HepG2 (cell line): ENCODE results near the gene NOTCH3. TPM values are rescaled to one million over a fixed set of nuclear protein-coding genes. Genes with fewer than 3 reads are reported as not detected.

Source experiments
- ATAC-seq: fragments of 200-7000 bp; cut with Tn5 transposase; 3 replicates; pipeline ENCODE4 v1.9.1; 2020; ENCODE audit warnings: mild to moderate bottlenecking, moderate library complexity
- BruUV-seq: library from RNA; stranded (reverse); fragments of 400-500 nt; replicated peaks from 2 replicates; lab custom pipeline; 2021; lab: Mats Ljungman, UMichigan
- CTCF ChIA-PET: fragments of 300-600 bp; formaldehyde crosslinking; extraction: SDS; loops from one replicate; lab custom pipeline; 2021; ENCODE audit warnings: low total read pairs, inconsistent platforms, low intra/inter-chr PET ratio; lab: Yijun Ruan, JAX
- POLR2A ChIA-PET: fragments of 350-600 bp; sonication (Branson Sonifier 250); formaldehyde crosslinking; loops from one replicate; lab custom pipeline; 2020; ENCODE audit warnings: antibody characterized with exemption, inconsistent platforms; lab: Yijun Ruan, JAX
- DNase-seq: peaks from one replicate; pipeline ENCODE4 v3.0.0-alpha.2; 2015; ENCODE audit warnings: low spot score
- FAIRE-seq: peaks from 3 replicates; lab custom pipeline; 2011; peaks lifted over from hg19 to GRCh38; lab: Jason Lieb, UNC
- H2AFZ ChIP-seq: one replicate; pipeline ENCODE4 v1.6.1; 2011; ENCODE audit warnings: low read length, inconsistent platforms
- H3K27ac ChIP-seq: fragments of 300-600 bp; 3 replicates; pipeline ENCODE4 v1.8.0; 2011; ENCODE audit warnings: mixed run types, mild to moderate bottlenecking, mixed read lengths, low read length, inconsistent platforms; ENCODE audit not compliant: insufficient read depth; ENCODE audit errors: extremely low read length
- H3K27me3 ChIP-seq, 2 experiments: fragments of 200-600 bp in 1 of 2; 2 replicates in 1 of 2; 3 replicates in 1 of 2; pipeline versions ENCODE4 v1.6.0 to v1.8.0; 2011; ENCODE audit warnings: low read length in 2 of 2, mild to moderate bottlenecking in 2 of 2, moderate library complexity in 2 of 2, inconsistent platforms in 1 of 2; ENCODE audit not compliant: insufficient read depth in 2 of 2, control insufficient read depth in 1 of 2
- H3K36me3 ChIP-seq, 2 experiments: fragments of 200-600 bp in 1 of 2; replicated peaks in 1 of 2; 2 replicates in 1 of 2; 3 replicates in 1 of 2; pipeline versions ENCODE4 v1.5.1 to v1.8.0; 2011; ENCODE audit warnings: low read length in 2 of 2, inconsistent platforms in 1 of 2; ENCODE audit not compliant: insufficient read depth in 2 of 2, control insufficient read depth in 1 of 2
- H3K4me1 ChIP-seq: 2 replicates; pipeline ENCODE4 v1.5.1; 2012; ENCODE audit warnings: low read length, inconsistent platforms; ENCODE audit not compliant: insufficient read depth
- H3K4me2 ChIP-seq: 2 replicates; pipeline ENCODE4 v1.6.0; 2011; ENCODE audit warnings: low read depth, low read length, inconsistent platforms
- H3K4me3 ChIP-seq, 3 experiments: fragments of 200-600 bp in 1 of 3; sonication (generic), shearing (Covaris generic) in 1 of 3; replicated peaks in 1 of 3; 2 replicates each; pipeline ENCODE4 v1.5.1; 2011 to 2016; ENCODE audit warnings: low read length in 3 of 3, inconsistent platforms in 2 of 3, low read depth in 2 of 3, mild to moderate bottlenecking in 2 of 3, control low read depth in 1 of 3, mixed read lengths in 1 of 3; ENCODE audit not compliant: insufficient read depth in 1 of 3
- H3K79me2 ChIP-seq: one replicate; pipeline ENCODE4 v1.6.1; 2011; ENCODE audit warnings: low read length, inconsistent platforms; ENCODE audit not compliant: insufficient read depth
- H3K9ac ChIP-seq: 2 replicates; pipeline ENCODE4 v1.6.0; 2011; ENCODE audit warnings: mild to moderate bottlenecking, low read depth, low read length, inconsistent platforms; ENCODE audit not compliant: insufficient read depth
- H3K9me3 ChIP-seq: 2 replicates; pipeline ENCODE4 v1.5.1; 2012; ENCODE audit warnings: mild to moderate bottlenecking, low read length
- H4K20me1 ChIP-seq: 2 replicates; pipeline ENCODE4 v1.6.0; 2011; ENCODE audit warnings: inconsistent platforms, mild to moderate bottlenecking, low read length, moderate library complexity; ENCODE audit not compliant: insufficient read depth
- AGO2 ChIP-seq: fragments of 200-400 bp; formaldehyde crosslinking; optimal IDR thresholded peaks from 2 replicates; pipeline ENCODE3; 2017; ENCODE audit warnings: mild to moderate bottlenecking, low read depth, low read length, moderate library complexity
- FOXK1 ChIP-seq: sonication (generic); formaldehyde crosslinking; IDR thresholded peaks from 2 replicates; pipeline ENCODE4 v1.4.0; 2020; ENCODE audit warnings: low read depth, missing genetic modification reagents, borderline replicate concordance
- GLI4 ChIP-seq: sonication (generic); formaldehyde crosslinking; IDR thresholded peaks from 2 replicates; pipeline ENCODE4 v1.5.1; 2020; ENCODE audit warnings: missing genetic modification reagents, mild to moderate bottlenecking, moderate library complexity, borderline replicate concordance
- HCFC1 ChIP-seq: fragments of 150-350 bp; IDR thresholded peaks from 2 replicates; pipeline ENCODE4 v1.6.1; 2014; ENCODE audit warnings: low read depth, low read length
- HNRNPLL ChIP-seq: fragments of 200-400 bp; formaldehyde crosslinking; IDR thresholded peaks from 2 replicates; pipeline ENCODE4 v1.6.1; 2017; ENCODE audit warnings: mild to moderate bottlenecking, low read depth, low read length; ENCODE audit not compliant: poor library complexity, severe bottlenecking
- JUN ChIP-seq: sonication (generic); formaldehyde crosslinking; IDR thresholded peaks from 2 replicates; pipeline ENCODE4 v1.4.0; 2020; ENCODE audit warnings: mild to moderate bottlenecking, missing genetic modification reagents
- NBN ChIP-seq: fragments of 450-650 bp; conservative IDR thresholded peaks from 2 replicates; pipeline ENCODE4 v1.6.1; 2017
- NFIC ChIP-seq: IDR thresholded peaks from 2 replicates; pipeline ENCODE4 v1.6.1; 2012; ENCODE audit warnings: mild to moderate bottlenecking, low read length, inconsistent platforms
- NFKB2 ChIP-seq: sonication (generic); formaldehyde crosslinking; IDR thresholded peaks from 2 replicates; pipeline ENCODE4 v1.4.0; 2020; ENCODE audit warnings: missing genetic modification reagents, borderline replicate concordance
- PLRG1 ChIP-seq: fragments of 450-650 bp; conservative IDR thresholded peaks from 2 replicates; pipeline ENCODE4 v1.6.1; 2016
- RBAK ChIP-seq: sonication (generic); formaldehyde crosslinking; IDR thresholded peaks from 2 replicates; pipeline ENCODE4 v1.5.1; 2020; ENCODE audit warnings: mild to moderate bottlenecking, missing genetic modification reagents
- RXRA ChIP-seq: sonication (generic); formaldehyde crosslinking; IDR thresholded peaks from 2 replicates; pipeline ENCODE4 v1.5.1; 2020; ENCODE audit warnings: missing genetic modification reagents
- SIN3B ChIP-seq: fragments of 150-350 bp; IDR thresholded peaks from 2 replicates; pipeline ENCODE4 v1.6.1; 2014; ENCODE audit warnings: low read length
- TMF1 ChIP-seq: sonication (generic); formaldehyde crosslinking; IDR thresholded peaks from 2 replicates; pipeline ENCODE4 v1.8.1; 2022; ENCODE audit warnings: low read depth, missing genetic modification reagents
- WIZ ChIP-seq: sonication (generic); formaldehyde crosslinking; IDR thresholded peaks from 2 replicates; pipeline ENCODE4 v1.5.1; 2020; ENCODE audit warnings: mild to moderate bottlenecking, missing genetic modification reagents
- ZFP62 ChIP-seq: sonication (generic); formaldehyde crosslinking; IDR thresholded peaks from 2 replicates; pipeline ENCODE4 v1.4.0; 2020; ENCODE audit warnings: missing genetic modification reagents
- ZNF143 ChIP-seq: sonication (generic); formaldehyde crosslinking; IDR thresholded peaks from 2 replicates; pipeline ENCODE4 v1.4.0; 2020; ENCODE audit warnings: missing genetic modification reagents
- ZNF253 ChIP-seq: sonication (generic); formaldehyde crosslinking; IDR thresholded peaks from 2 replicates; pipeline ENCODE4 v1.8.0; 2022; ENCODE audit warnings: mild to moderate bottlenecking, missing genetic modification reagents, borderline replicate concordance
- ZNF543 ChIP-seq: sonication (generic); formaldehyde crosslinking; IDR thresholded peaks from 2 replicates; pipeline ENCODE4 v1.4.0; 2020; ENCODE audit warnings: mild to moderate bottlenecking, missing genetic modification reagents
- ZNF674 ChIP-seq: sonication (generic); formaldehyde crosslinking; IDR thresholded peaks from 2 replicates; pipeline ENCODE4 v1.5.0; 2020; ENCODE audit warnings: low read depth, mild to moderate bottlenecking, missing genetic modification reagents
- ZNF792 ChIP-seq: IDR thresholded peaks from 2 replicates; pipeline ENCODE4 v1.6.1; 2016
- ZSCAN25 ChIP-seq: sonication (generic); formaldehyde crosslinking; IDR thresholded peaks from 2 replicates; pipeline ENCODE4 v1.8.0; 2022; ENCODE audit warnings: mild to moderate bottlenecking, missing genetic modification reagents
- WGBS: methylation state at CpG from one replicate; pipeline ENCODE4 v1.1.6; 2017; ENCODE audit warnings: low lambda C conversion rate; 5-methylcytosine and 5-hydroxymethylcytosine counted together
- in situ Hi-C: cut with HindIII; loops from 2 replicates; pipeline ENCODE4 v1.10.0; 2017; ENCODE audit warnings: low pct_unique_long_range_greater_than_20kb; ENCODE audit not compliant: extremely low pct_ligation_motif_present
- intact Hi-C: fragments of 100-400 bp; cut with micrococcal nuclease; formaldehyde crosslinking; loops from one replicate; pipeline ENCODE4 v1.10.0; 2022; ENCODE audit not compliant: unreplicated experiment
- polyA plus RNA-seq, 8 experiments: library from polyadenylated mRNA; depleted of rRNA in 3 of 8; stranded (reverse) in 7 of 8; unstranded in 1 of 8; fragments of >200 nt; fragmentation: Illumina TruSeq in 4 of 8; extraction: Trizol in 4 of 8; gene quantifications; 2 replicates each; pipeline versions ENCODE4 v1.2.1 to v1.2.3, GENCODE V29; 2011 to 2016; ENCODE audit warnings: low read depth in 4 of 8, missing spikeins in 1 of 8, mixed read lengths in 1 of 8; ENCODE audit not compliant: insufficient read depth in 1 of 8
- total RNA-seq, 5 experiments: library from RNA; depleted of rRNA; stranded (reverse); fragments of >200 nt; fragmentation: Illumina TruSeq; extraction: Trizol; gene quantifications; 2 replicates each; pipeline ENCODE4 v1.2.3, GENCODE V29; 2016; ENCODE audit warnings: low read depth in 1 of 5
- TF ChIP-seq, protein P1 (sequence below): IDR thresholded peaks from 2 replicates; pipeline ENCODE4 v1.6.1; 2016; ENCODE audit warnings: mild to moderate bottlenecking
- TF ChIP-seq, protein P2 (sequence below): sonication (generic); formaldehyde crosslinking; IDR thresholded peaks from 2 replicates; pipeline ENCODE4 v1.4.0; 2020; ENCODE audit warnings: mild to moderate bottlenecking, missing genetic modification reagents

NOTCH3 gene
- total and polyA plus RNA-seq, 2 of the 13 experiments (the other 11 are each of a cell fraction or from before 2014, with no cell fraction given) = 0.09 to 0.28 TPM

DNA sequence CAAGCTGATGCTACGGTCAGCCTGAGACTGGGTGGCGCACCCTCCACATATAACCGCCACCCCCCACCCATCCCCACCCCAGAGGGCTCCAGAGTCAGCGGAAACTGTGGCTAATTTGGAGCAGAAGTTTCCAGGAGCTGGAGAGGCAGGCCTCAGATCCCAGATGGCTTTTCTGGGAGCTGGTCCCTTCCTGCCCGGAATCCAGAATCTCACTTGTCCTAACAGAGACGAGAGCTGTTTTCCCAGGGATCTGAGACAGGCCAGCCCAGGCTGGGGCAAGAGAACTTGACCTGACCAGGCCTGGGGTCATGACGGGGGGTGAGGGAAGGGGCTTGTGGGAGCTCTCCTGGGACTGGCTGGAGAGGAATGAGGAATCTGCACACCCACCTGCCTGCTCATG lies 25.0 kb upstream of the NOTCH3 start (continued):
- TF ChIP-seq, protein P1, sequence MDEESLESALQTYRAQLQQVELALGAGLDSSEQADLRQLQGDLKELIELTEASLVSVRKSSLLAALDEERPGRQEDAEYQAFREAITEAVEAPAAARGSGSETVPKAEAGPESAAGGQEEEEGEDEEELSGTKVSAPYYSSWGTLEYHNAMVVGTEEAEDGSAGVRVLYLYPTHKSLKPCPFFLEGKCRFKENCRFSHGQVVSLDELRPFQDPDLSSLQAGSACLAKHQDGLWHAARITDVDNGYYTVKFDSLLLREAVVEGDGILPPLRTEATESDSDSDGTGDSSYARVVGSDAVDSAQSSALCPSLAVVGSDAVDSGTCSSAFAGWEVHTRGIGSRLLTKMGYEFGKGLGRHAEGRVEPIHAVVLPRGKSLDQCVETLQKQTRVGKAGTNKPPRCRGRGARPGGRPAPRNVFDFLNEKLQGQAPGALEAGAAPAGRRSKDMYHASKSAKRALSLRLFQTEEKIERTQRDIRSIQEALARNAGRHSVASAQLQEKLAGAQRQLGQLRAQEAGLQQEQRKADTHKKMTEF (CRISPR knock-in tag) = no peak
- TF ChIP-seq, all 625 proteins: peak for 0

DNA sequence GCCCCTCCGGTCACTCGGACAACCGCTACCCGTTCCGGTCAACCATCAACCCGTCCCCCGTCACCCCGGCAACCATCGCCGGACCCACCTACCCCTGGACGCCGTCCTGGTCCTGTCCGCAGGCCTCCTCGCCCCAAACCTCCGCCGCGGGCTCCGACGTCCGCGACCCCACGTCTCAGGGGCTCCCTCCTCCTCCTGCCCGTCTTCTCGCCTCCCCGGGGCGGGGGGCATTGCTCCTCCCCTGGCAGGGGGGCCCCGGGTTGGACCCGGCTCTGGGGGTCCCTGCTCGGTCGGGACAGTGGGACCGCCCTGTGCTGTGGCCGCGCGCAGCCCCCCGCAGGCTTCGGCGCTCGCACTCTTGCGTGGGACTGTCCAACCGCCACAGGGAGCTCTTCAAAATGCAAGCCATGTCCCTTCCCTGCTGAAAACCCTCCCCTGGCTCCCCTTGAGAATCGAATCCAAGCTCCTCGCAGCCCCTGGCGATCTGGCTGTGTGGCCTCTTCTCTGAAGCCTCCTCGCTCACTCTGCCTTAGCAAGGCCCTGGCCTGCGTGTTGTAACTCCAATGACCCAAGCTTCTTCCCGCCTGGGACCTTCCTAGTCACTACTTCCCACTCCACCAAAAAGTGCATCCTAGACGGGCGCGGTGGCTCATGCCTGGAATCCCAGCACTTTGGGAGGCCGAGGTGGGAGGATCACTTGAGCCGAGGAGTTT lies 23.0 kb upstream of the NOTCH3 start:
- peak overlapping the region; percentile 51 for H3K4me2 ChIP-seq
- H3K4me1 ChIP-seq = peaks cover 6% of the 10 kb centered on the region
- no peaks in the 10 kb centered on the region for H3K79me2 ChIP-seq
- ATAC-seq (no peak; the same call in 2 of the 3 replicates), FAIRE-seq (no peak), DNase-seq (no peak)
- peaks cover 1 to 7% of the 10 kb centered on the region in 2 experiments; a peak in 2 of 5 replicates for H3K27me3 ChIP-seq
- in situ Hi-C loops = no loop called here
- no peaks in the 10 kb centered on the region for H4K20me1 ChIP-seq
- H3K36me3 ChIP-seq = no peaks in the 10 kb centered on the region
- H3K9ac ChIP-seq = no peak overlapping the region
- no TSS peak for BruUV-seq
- no peak overlapping the region for H2AFZ ChIP-seq
- H3K9me3 ChIP-seq = no peaks in the 10 kb centered on the region
- intact Hi-C loops = no loop called here
- whole genome bisulfite sequencing = 62% methylated on average over 15 of the region's 51 CpGs
- POLR2A ChIA-PET = no interaction called here
- H3K4me3 ChIP-seq = peak overlapping the region in 2 of 3 experiments; percentile 15 to 60; a peak in 1 of 6 replicates
- no peak overlapping the region for H3K27ac ChIP-seq
- CTCF ChIA-PET = no interaction called here
- TF ChIP-seq WIZ (CRISPR knock-in tag) (no peak), FOXK1 (CRISPR knock-in tag) (no peak), TMF1 (CRISPR knock-in tag) (no peak), ZNF792 (CRISPR knock-in tag) (no peak), RXRA (CRISPR knock-in tag) (0 out of 2 replicates have a peak, but pooled peaks have one; percentile 13), JUN (CRISPR knock-in tag) (no peak), PLRG1 (no peak), ZNF674 (CRISPR knock-in tag) (no peak), ZFP62 (CRISPR knock-in tag) (no peak), HNRNPLL (peak; percentile 14), ZNF543 (no peak), NBN (no peak), SIN3B (no peak), GLI4 (CRISPR knock-in tag) (no peak), RBAK (CRISPR knock-in tag) (no peak), ZNF253 (CRISPR knock-in tag) (peak; percentile 24; the same call in 1 of the 2 replicates), ZNF143 (CRISPR knock-in tag) (peak; percentile 53; the same call in 1 of the 2 replicates), ZSCAN25 (CRISPR knock-in tag) (no peak), AGO2 (peak; percentile 17), NFKB2 (CRISPR knock-in tag) (no peak), NFIC (no peak), HCFC1 (no peak)
- TF ChIP-seq, protein P2, sequence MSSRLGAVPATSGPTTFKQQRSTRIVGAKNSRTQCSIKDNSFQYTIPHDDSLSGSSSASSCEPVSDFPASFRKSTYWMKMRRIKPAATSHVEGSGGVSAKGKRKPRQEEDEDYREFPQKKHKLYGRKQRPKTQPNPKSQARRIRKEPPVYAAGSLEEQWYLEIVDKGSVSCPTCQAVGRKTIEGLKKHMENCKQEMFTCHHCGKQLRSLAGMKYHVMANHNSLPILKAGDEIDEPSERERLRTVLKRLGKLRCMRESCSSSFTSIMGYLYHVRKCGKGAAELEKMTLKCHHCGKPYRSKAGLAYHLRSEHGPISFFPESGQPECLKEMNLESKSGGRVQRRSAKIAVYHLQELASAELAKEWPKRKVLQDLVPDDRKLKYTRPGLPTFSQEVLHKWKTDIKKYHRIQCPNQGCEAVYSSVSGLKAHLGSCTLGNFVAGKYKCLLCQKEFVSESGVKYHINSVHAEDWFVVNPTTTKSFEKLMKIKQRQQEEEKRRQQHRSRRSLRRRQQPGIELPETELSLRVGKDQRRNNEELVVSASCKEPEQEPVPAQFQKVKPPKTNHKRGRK = no peak
